ENCODE data around the gene CD2AP. TPM values are rescaled to one million over a fixed set of nuclear protein-coding genes. Genes with fewer than 3 reads are reported as not detected.

Gene CD2AP
- total RNA-seq: 34.5 TPM
- long read RNA-seq, full-length matches to known transcripts: 40 of 67 reads
- long read RNA-seq, partial matches to known transcripts: 16 of 67 reads
- long read RNA-seq, other reads (novel, unspliced or antisense): 11 of 67 reads

GRCh38 chr6:47477497-47478232 is at the start of gene CD2AP:
Gene CD2AP, plus strand, starts transcription at chr6:47477789. Its CDS starts 456 bp downstream, at chr6:47478245.
- Histone ChIP-seq H3K36me3 (no peaks in the 10 kb centered on the region), H3K9me3 (no peaks in the 10 kb centered on the region), H3K27ac (peak within 1 kb of the TSS; percentile 95), H3K4me1 (peaks cover 20% of the 10 kb centered on the region), H3K4me3 (peak within 1 kb of the TSS; percentile 92), H3K27me3 (no peaks in the 10 kb centered on the region)
- peak; percentile 11 for TF ChIP-seq CTCF (IDR thresholded peaks at IDR 0.05)
- intact Hi-C loops (cut with DNase I): no loop called here
- DNase-seq: peak; percentile 94
- ATAC-seq: peak; percentile 95

GRCh38 chr6:47428288-47428687 is 49.3 kb upstream of the CD2AP start:
- no peaks in the 10 kb centered on the region for H3K9me3 ChIP-seq
- intact Hi-C loops (cut with DNase I): no loop called here
- no peak overlapping the region for H3K4me3 ChIP-seq
- H3K27ac ChIP-seq: no peak overlapping the region
- no peaks in the 10 kb centered on the region for H3K4me1 ChIP-seq
- TF ChIP-seq CTCF (IDR thresholded peaks at IDR 0.05): no peak
- H3K27me3 ChIP-seq: no peaks in the 10 kb centered on the region
- ATAC-seq (no peak), DNase-seq (no peak)
- no peaks in the 10 kb centered on the region for H3K36me3 ChIP-seq

GRCh38 chr6:47428746-47429664 is 48.6 kb upstream of the CD2AP start:
- DNase-seq (no peak), ATAC-seq (no peak)
- no peaks in the 10 kb centered on the region for H3K9me3 ChIP-seq
- TF ChIP-seq CTCF (IDR thresholded peaks at IDR 0.05): no peak
- no peak overlapping the region for H3K27ac ChIP-seq
- no peaks in the 10 kb centered on the region for H3K27me3 ChIP-seq
- H3K4me3 ChIP-seq: no peak overlapping the region
- H3K4me1 ChIP-seq: no peaks in the 10 kb centered on the region
- no peaks in the 10 kb centered on the region for H3K36me3 ChIP-seq
- intact Hi-C loops (cut with DNase I): no loop called here

- H3K27me3 ChIP-seq: no peaks in the 10 kb centered on the region
- no peak overlapping the region for H3K27ac ChIP-seq
- H3K4me1 ChIP-seq: no peaks in the 10 kb centered on the region
- TF ChIP-seq CTCF (IDR thresholded peaks at IDR 0.05): no peak
- no peaks in the 10 kb centered on the region for H3K9me3 ChIP-seq
- DNase-seq: no peak
- intact Hi-C loops (cut with DNase I): no loop called here
- no peak overlapping the region for H3K4me3 ChIP-seq
- ATAC-seq: peak; percentile 51
- H3K36me3 ChIP-seq: no peaks in the 10 kb centered on the region
Measured at GRCh38 chr6:47434372-47435253, 43.0 kb upstream of the CD2AP start.

- Histone ChIP-seq H3K9me3 (no peaks in the 10 kb centered on the region), H3K27me3 (no peaks in the 10 kb centered on the region), H3K4me3 (no peak overlapping the region), H3K4me1 (no peaks in the 10 kb centered on the region), H3K27ac (no peak overlapping the region), H3K36me3 (no peaks in the 10 kb centered on the region)
- no peak for ATAC-seq
- no peak for DNase-seq
- intact Hi-C loops (cut with DNase I): no loop called here
- no peak for TF ChIP-seq CTCF (IDR thresholded peaks at IDR 0.05)
Measured at GRCh38 chr6:47435254-47435612, 42.4 kb upstream of the CD2AP start.

Measured in upper lobe of right lung (tissue), 1 donor.